ENCODE results near the gene KRT81. TPM values are rescaled to one million over a fixed set of nuclear protein-coding genes. Genes with fewer than 3 reads are reported as not detected.
"Not testable (repeated sequence)": the region's sequence is repeated elsewhere in the genome, so short reads cannot be mapped to it uniquely, and the experiment has no call there.

The KRT81 gene
- total and polyA plus RNA-seq, 8 donors, result 0.12 to 0.26 TPM; not detected in 6

- Histone ChIP-seq H3K27ac (no peak overlapping the region), H3K27me3 (peaks cover 11 to 72% of the 10 kb centered on the region in 2 donors), H3K4me1 (peaks cover 5 to 10% of the 10 kb centered on the region in 2 donors), H3K9me3 (no peaks in the 10 kb centered on the region), H3K36me3 (no peaks in the 10 kb centered on the region), H3K4me3 (no peak overlapping the region)
- intact Hi-C loops (cut with DNase I), result no loop called here
- no peak for DNase-seq
- TF ChIP-seq, protein P1, sequence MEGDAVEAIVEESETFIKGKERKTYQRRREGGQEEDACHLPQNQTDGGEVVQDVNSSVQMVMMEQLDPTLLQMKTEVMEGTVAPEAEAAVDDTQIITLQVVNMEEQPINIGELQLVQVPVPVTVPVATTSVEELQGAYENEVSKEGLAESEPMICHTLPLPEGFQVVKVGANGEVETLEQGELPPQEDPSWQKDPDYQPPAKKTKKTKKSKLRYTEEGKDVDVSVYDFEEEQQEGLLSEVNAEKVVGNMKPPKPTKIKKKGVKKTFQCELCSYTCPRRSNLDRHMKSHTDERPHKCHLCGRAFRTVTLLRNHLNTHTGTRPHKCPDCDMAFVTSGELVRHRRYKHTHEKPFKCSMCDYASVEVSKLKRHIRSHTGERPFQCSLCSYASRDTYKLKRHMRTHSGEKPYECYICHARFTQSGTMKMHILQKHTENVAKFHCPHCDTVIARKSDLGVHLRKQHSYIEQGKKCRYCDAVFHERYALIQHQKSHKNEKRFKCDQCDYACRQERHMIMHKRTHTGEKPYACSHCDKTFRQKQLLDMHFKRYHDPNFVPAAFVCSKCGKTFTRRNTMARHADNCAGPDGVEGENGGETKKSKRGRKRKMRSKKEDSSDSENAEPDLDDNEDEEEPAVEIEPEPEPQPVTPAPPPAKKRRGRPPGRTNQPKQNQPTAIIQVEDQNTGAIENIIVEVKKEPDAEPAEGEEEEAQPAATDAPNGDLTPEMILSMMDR (IDR thresholded peaks at IDR 0.05), result peak in 1 of 2 donors; percentile 20
- ATAC-seq, result no peak
Measured at GRCh38 chr12:52305921-52306705, 14.8 kb upstream of the KRT81 start.

GRCh38 chr12:52304941-52305411, 13.6 kb upstream of the KRT81 start:
- DNase-seq; H3K27ac ChIP-seq; H3K4me3 ChIP-seq; intact Hi-C loops (cut with DNase I); ATAC-seq; H3K9me3 ChIP-seq; H3K36me3 ChIP-seq: not testable (repeated sequence)
- H3K4me1 ChIP-seq, result peaks cover 5 to 10% of the 10 kb centered on the region in 2 donors
- peaks cover 11 to 60% of the 10 kb centered on the region in 2 donors for H3K27me3 ChIP-seq

DNA sequence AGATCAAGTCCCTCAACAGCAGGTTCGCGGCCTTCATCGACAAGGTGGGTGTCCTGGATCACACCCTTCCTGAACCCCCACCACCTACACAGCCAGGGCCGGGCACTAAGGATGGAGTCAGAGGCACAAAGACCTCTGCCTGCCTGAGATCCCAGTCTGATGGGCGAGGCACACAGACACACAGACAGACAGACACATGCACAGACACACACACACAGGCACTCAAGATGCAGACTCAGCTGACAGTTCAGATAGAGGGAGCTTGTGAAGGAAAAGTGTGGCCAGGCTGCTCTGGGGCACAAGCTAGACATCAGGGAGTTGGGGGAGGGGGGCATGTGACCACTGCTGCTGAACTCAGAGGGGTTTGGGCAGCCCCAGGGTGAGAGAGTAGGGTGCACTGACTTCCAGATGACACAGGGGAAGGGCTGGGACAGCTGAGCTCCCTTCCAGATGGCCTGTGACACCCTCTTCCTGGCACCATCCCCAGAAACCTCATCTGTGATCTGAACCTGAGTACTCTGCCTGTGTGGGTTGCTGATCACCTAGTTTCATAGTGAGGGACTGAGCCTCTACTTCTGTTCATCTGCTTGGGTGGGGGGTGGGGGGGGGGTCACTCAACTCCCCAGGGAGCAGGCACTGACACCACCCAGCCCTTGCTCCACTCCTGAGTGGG, 11.0 kb upstream of the KRT81 start:
- H3K4me1 ChIP-seq; H3K4me3 ChIP-seq; H3K9me3 ChIP-seq; intact Hi-C loops (cut with DNase I); DNase-seq; ATAC-seq; H3K27ac ChIP-seq; H3K36me3 ChIP-seq: not testable (repeated sequence)
- H3K27me3 ChIP-seq, result peaks cover 0 to 45% of the 10 kb centered on the region in 2 donors

DNA sequence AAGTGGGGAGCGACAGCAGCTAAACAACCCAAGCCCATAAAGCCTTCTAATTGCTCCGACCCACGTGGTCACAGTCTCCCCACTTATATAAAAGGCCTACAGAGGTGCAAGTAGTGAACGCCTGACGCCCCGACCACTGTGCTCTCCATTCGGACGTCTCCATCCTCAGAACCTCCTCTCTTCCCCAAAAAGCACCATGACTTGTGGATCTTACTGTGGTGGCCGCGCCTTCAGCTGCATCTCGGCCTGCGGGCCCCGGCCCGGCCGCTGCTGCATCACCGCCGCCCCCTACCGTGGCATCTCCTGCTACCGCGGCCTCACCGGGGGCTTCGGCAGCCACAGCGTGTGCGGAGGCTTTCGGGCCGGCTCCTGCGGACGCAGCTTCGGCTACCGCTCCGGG, 10.4 kb upstream of the KRT81 start:
- ATAC-seq; H3K27ac ChIP-seq; H3K4me3 ChIP-seq; intact Hi-C loops (cut with DNase I); H3K4me1 ChIP-seq; H3K36me3 ChIP-seq; DNase-seq; H3K9me3 ChIP-seq: not testable (repeated sequence)
- H3K27me3 ChIP-seq, result peaks cover 0 to 43% of the 10 kb centered on the region in 2 donors

DNA sequence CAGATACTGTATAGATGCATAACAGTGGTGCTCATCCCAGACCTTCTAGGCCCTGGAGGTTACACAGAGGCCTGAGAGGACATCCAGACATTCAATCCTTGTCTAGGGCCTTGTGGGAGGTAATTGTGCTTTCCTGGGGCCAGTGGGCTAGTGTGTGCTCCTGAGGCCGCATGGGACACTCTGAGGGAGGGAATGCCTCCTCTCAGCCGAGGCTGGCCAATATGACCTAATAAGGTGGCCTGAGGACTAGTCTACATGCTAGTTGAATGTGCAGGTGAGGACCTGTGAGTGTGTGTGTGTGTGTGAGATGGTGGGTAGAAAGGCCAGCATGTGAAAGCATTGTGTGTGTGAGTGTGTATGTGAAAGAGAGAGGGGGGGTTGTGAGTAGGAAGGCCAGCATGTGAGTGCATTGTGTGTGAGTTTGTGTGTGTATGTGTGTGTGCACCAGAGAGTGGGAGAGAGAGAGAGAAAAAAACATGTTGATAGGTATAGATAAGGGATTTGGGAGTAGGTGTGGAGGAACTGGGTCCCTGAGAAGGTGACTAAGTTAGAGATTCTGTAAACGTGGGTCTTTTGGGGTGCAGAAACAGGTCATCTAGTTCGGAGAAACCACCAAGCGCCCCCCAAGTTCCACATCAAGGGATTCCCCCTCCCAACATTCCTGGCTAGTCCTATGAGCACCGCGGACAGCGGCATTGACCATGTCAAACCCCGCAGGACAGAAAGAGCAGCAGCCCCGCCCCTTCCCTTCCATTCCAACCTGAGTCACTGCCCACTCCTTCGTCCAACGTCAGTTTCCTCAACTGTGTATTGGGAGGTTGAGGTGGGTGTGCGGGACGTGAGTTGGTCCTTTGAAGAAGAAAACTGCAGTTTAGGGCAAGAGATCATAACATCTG, 9.7 kb upstream of the KRT81 start:
- DNase-seq (no peak), ATAC-seq (no peak)
- intact Hi-C loops (cut with DNase I), result no loop called here
- Histone ChIP-seq H3K4me3 (no peak overlapping the region), H3K9me3 (no peaks in the 10 kb centered on the region), H3K27me3 (peaks cover 0 to 43% of the 10 kb centered on the region in 2 donors), H3K36me3 (no peaks in the 10 kb centered on the region), H3K4me1 (no peaks in the 10 kb centered on the region), H3K27ac (no peak overlapping the region)
- TF ChIP-seq, protein P1 (IDR thresholded peaks at IDR 0.05), result no peak

GRCh38 chr12:52298677-52299190, 7.4 kb upstream of the KRT81 start:
- DNase-seq, result no peak
- H3K27ac ChIP-seq, result no peak overlapping the region
- TF ChIP-seq, protein P1 (IDR thresholded peaks at IDR 0.05), result no peak
- ATAC-seq, result no peak
- H3K9me3 ChIP-seq, result no peaks in the 10 kb centered on the region
- H3K4me1 ChIP-seq, result no peaks in the 10 kb centered on the region
- H3K36me3 ChIP-seq, result no peaks in the 10 kb centered on the region
- no peak overlapping the region for H3K4me3 ChIP-seq
- peaks cover under 1 to 32% of the 10 kb centered on the region in 2 donors for H3K27me3 ChIP-seq
- intact Hi-C loops (cut with DNase I), result no loop called here
